ENCODE measurements around the gene SLC38A10. TPM values are rescaled to one million over a fixed set of nuclear protein-coding genes. Genes with fewer than 3 reads are reported as not detected.

The SLC38A10 gene
- polyA plus RNA-seq, 1 of the 3 experiments (the other 2 are of a cell fraction): 82.2 TPM

DNA sequence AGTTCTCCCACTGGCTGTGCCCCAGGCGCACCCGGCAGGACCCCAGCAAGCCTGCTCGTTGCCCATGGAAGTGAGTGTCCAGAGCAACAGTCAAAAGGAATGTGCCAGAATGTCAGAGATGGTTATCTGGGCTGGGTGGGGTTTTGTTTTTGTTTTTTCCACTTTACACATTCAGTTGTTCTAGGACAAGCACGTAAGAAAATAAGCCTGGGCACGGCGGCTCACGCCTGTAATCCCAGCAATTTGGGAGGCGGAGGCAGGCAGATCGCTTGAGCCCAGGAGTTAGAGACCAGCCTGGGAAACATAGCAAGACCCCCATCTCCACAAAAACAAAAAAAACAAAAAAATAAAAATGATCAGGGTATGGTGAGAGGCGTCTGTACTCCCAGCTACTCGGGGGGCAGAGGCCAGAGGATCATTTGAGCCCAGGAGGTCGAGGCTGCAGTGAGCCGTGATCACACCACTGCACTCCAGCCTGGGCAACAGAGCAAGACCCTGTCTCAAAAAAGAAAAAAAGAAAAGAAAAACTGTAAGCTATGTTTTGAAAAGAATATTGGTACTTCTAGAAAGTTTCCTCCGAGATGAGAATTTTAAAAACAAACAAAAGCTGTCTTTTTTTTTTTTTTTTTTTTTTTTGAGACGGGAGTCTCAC is 47.6 kb downstream of the SLC38A10 start:
- Histone ChIP-seq H3K79me2 (ENCODE audit: insufficient read depth) (no peaks in the 10 kb centered on the region), H3K36me3 (replicated peaks in 1 of 2; ENCODE audit: control insufficient read depth in 1 of 2, insufficient read depth in 2 of 2, low read length in 1 of 2) (peaks cover 30 to 56% of the 10 kb centered on the region in 2 experiments), H3F3A (replicated peaks; ENCODE audit: insufficient read depth) (no peaks in the 10 kb centered on the region), H4K20me1 (ENCODE audit: insufficient read depth) (peaks cover 6% of the 10 kb centered on the region; the same call in 1 of the 2 replicates), H3K4me3 (ENCODE audit: low read depth in 2 of 2, low read length in 1 of 2) (no peak overlapping the region), H3K27ac (ENCODE audit: low read depth in 2 of 2, low read length in 1 of 2) (no peak overlapping the region), H3K27me3 (ENCODE audit: insufficient read depth) (no peaks in the 10 kb centered on the region), H3K9me3 (no peaks in the 10 kb centered on the region), H3K9me2 (no peaks in the 10 kb centered on the region), H3K4me2 (no peak overlapping the region), H3K9ac (no peak overlapping the region), H3K4me1 (ENCODE audit: control insufficient read depth in 1 of 2, insufficient read depth in 2 of 2, low read depth in 1 of 2, low read length in 1 of 2) (peaks cover 0 to 37% of the 10 kb centered on the region in 2 experiments; a peak in 1 of 4 replicates), H2AFZ (ENCODE audit: low read depth) (no peak overlapping the region)
- DNase-seq: no peak
- ChIA-PET CTCF (interaction anchor here (1.0 to 2.6 kb wide), 6 partner anchors 9 to 145 kb away, joined by 3 to 11 read pairs (median 6); partner anchors contain the start of genes NDUFAF8 and TEPSIN), POLR2A (interaction anchor here (1.4 kb wide), 1 partner anchor 8 kb away, joined by 7 read pairs; the partner anchor contains the start of genes NDUFAF8 and TEPSIN)
- TF ChIP-seq, protein P1, sequence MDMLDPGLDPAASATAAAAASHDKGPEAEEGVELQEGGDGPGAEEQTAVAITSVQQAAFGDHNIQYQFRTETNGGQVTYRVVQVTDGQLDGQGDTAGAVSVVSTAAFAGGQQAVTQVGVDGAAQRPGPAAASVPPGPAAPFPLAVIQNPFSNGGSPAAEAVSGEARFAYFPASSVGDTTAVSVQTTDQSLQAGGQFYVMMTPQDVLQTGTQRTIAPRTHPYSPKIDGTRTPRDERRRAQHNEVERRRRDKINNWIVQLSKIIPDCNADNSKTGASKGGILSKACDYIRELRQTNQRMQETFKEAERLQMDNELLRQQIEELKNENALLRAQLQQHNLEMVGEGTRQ (IDR thresholded peaks at IDR 0.05; ENCODE audit: borderline replicate concordance, low read depth, low read length): no peak
- no peak for TF ChIP-seq MAX (IDR thresholded peaks at IDR 0.05; ENCODE audit: low read depth)
- TF ChIP-seq NFIC (IDR thresholded peaks at IDR 0.05; ENCODE audit: borderline replicate concordance): no peak
- TF ChIP-seq TEAD4 (IDR thresholded peaks at IDR 0.05; ENCODE audit: borderline replicate concordance, insufficient read depth): no peak
- TF ChIP-seq, protein P2, sequence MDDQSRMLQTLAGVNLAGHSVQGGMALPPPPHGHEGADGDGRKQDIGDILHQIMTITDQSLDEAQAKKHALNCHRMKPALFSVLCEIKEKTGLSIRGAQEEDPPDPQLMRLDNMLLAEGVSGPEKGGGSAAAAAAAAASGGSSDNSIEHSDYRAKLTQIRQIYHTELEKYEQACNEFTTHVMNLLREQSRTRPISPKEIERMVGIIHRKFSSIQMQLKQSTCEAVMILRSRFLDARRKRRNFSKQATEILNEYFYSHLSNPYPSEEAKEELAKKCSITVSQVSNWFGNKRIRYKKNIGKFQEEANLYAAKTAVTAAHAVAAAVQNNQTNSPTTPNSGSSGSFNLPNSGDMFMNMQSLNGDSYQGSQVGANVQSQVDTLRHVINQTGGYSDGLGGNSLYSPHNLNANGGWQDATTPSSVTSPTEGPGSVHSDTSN (IDR thresholded peaks at IDR 0.05): no peak
- TF ChIP-seq, protein P3, sequence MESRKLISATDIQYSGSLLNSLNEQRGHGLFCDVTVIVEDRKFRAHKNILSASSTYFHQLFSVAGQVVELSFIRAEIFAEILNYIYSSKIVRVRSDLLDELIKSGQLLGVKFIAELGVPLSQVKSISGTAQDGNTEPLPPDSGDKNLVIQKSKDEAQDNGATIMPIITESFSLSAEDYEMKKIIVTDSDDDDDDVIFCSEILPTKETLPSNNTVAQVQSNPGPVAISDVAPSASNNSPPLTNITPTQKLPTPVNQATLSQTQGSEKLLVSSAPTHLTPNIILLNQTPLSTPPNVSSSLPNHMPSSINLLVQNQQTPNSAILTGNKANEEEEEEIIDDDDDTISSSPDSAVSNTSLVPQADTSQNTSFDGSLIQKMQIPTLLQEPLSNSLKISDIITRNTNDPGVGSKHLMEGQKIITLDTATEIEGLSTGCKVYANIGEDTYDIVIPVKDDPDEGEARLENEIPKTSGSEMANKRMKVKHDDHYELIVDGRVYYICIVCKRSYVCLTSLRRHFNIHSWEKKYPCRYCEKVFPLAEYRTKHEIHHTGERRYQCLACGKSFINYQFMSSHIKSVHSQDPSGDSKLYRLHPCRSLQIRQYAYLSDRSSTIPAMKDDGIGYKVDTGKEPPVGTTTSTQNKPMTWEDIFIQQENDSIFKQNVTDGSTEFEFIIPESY (IDR thresholded peaks at IDR 0.05; ENCODE audit: borderline replicate concordance, low read depth): no peak
- no peak for TF ChIP-seq RFX5 (IDR thresholded peaks at IDR 0.05; ENCODE audit: low read length)
- no peak for TF ChIP-seq GABPA (IDR thresholded peaks at IDR 0.05; ENCODE audit: low read depth)
- no peak for TF ChIP-seq NRF1 (IDR thresholded peaks at IDR 0.05; ENCODE audit: low read depth, low read length)
- TF ChIP-seq RXRA (IDR thresholded peaks at IDR 0.05; ENCODE audit: borderline replicate concordance, low read depth): no peak
- TF ChIP-seq JUND (IDR thresholded peaks at IDR 0.05): no peak
- TF ChIP-seq CTCF (IDR thresholded peaks at IDR 0.05): no peak
- no peak for TF ChIP-seq REST (IDR thresholded peaks at IDR 0.05; ENCODE audit: low read depth, low read length)
- TF ChIP-seq FOXJ3 (CRISPR knock-in tag; IDR thresholded peaks at IDR 0.05): no peak
- WGBS (ENCODE audit: low lambda C conversion rate): 90% methylated on average over 15 of the region's 15 CpGs

All from SK-N-SH (cell line).